HUES6 (cell line): ENCODE data around the gene ACSL1.
"Not testable (repeated sequence)": the region's sequence is repeated elsewhere in the genome, so short reads cannot be mapped to it uniquely, and the experiment has no call there.

Experiments
- H3K27ac ChIP-seq: 2 replicates; pipeline ENCODE4 v1.7.0; 2013; ENCODE audit warnings: low read depth, mild to moderate bottlenecking, low read length, inconsistent platforms
- H3K27me3 ChIP-seq: 2 replicates; pipeline ENCODE4 v1.6.1; 2013; ENCODE audit warnings: low read length; ENCODE audit not compliant: control insufficient read depth, insufficient read depth
- H3K36me3 ChIP-seq: 2 replicates; pipeline ENCODE4 v1.6.1; 2013; ENCODE audit warnings: low read length; ENCODE audit not compliant: control insufficient read depth, insufficient read depth
- H3K4me1 ChIP-seq: 2 replicates; pipeline ENCODE4 v1.6.1; 2013; ENCODE audit warnings: low read length; ENCODE audit not compliant: control insufficient read depth, insufficient read depth
- H3K4me3 ChIP-seq: 2 replicates; pipeline ENCODE4 v1.5.1; 2013; ENCODE audit warnings: low read depth, low read length
- H3K9ac ChIP-seq: one replicate; pipeline ENCODE4 v1.6.1; 2013; ENCODE audit warnings: mild to moderate bottlenecking, low read length
- H3K9me3 ChIP-seq: 2 replicates; pipeline ENCODE4 v1.6.1; 2013; ENCODE audit warnings: low read depth, low read length; ENCODE audit not compliant: control insufficient read depth, insufficient read depth

ACSL1 gene

DNA sequence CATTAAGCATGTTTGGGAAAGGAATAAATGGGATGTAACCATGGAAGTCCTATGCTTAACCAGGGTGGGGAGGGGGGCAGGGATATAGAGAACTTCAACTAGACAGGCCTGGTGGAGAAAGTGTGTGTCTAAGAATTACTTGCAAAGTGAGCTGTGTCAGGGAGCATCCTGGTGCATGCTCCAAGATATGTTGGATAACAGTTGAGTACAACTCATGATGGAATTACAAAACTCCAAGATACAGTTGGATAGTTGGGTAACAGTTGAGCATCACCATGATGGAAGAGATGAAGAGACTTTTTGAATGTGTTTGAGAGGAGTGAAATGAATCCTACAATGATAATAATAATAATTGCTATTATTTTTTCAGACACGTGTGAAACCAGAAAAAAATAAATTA, 26.1 kb upstream of the ACSL1 start:
- no peak overlapping the region for H3K27ac ChIP-seq
- H3K9me3 ChIP-seq: no peaks in the 10 kb centered on the region
- H3K27me3 ChIP-seq: peaks cover 2% of the 10 kb centered on the region; the same call in 1 of the 2 replicates
- no peaks in the 10 kb centered on the region for H3K36me3 ChIP-seq
- H3K4me3 ChIP-seq: no peak overlapping the region
- no peak overlapping the region for H3K9ac ChIP-seq
- no peaks in the 10 kb centered on the region for H3K4me1 ChIP-seq

GRCh38 chr4:184851200-184851541, 25.4 kb upstream of the ACSL1 start:
- Histone ChIP-seq H3K27me3 (peaks cover 2% of the 10 kb centered on the region; the same call in 1 of the 2 replicates), H3K9ac (no peak overlapping the region), H3K4me3 (no peak overlapping the region), H3K9me3 (no peaks in the 10 kb centered on the region), H3K4me1 (no peaks in the 10 kb centered on the region), H3K36me3 (no peaks in the 10 kb centered on the region), H3K27ac (no peak overlapping the region)

GRCh38 chr4:184850431-184851199, 24.8 kb upstream of the ACSL1 start:
- H3K4me1 ChIP-seq: no peaks in the 10 kb centered on the region
- no peak overlapping the region for H3K9ac ChIP-seq
- no peak overlapping the region for H3K4me3 ChIP-seq
- H3K36me3 ChIP-seq: no peaks in the 10 kb centered on the region
- H3K9me3 ChIP-seq: no peaks in the 10 kb centered on the region
- no peak overlapping the region for H3K27ac ChIP-seq
- H3K27me3 ChIP-seq: peaks cover 2% of the 10 kb centered on the region; the same call in 1 of the 2 replicates

- H3K27me3 ChIP-seq: peaks cover 2% of the 10 kb centered on the region; the same call in 1 of the 2 replicates
- H3K27ac ChIP-seq: no peak overlapping the region
- H3K9me3 ChIP-seq: no peaks in the 10 kb centered on the region
- no peaks in the 10 kb centered on the region for H3K4me1 ChIP-seq
- no peak overlapping the region for H3K4me3 ChIP-seq
- no peaks in the 10 kb centered on the region for H3K36me3 ChIP-seq
- H3K9ac ChIP-seq: no peak overlapping the region
These were observed 24.2 kb upstream of the ACSL1 start for GRCh38 chr4:184850018-184850417.

GRCh38 chr4:184849185-184849584, 23.4 kb upstream of the ACSL1 start:
- no peak overlapping the region for H3K9ac ChIP-seq
- H3K27ac ChIP-seq: no peak overlapping the region
- H3K4me3 ChIP-seq: no peak overlapping the region
- peaks cover 2% of the 10 kb centered on the region; the same call in 1 of the 2 replicates for H3K27me3 ChIP-seq
- no peaks in the 10 kb centered on the region for H3K4me1 ChIP-seq
- H3K36me3 ChIP-seq: no peaks in the 10 kb centered on the region
- H3K9me3 ChIP-seq: no peaks in the 10 kb centered on the region

DNA sequence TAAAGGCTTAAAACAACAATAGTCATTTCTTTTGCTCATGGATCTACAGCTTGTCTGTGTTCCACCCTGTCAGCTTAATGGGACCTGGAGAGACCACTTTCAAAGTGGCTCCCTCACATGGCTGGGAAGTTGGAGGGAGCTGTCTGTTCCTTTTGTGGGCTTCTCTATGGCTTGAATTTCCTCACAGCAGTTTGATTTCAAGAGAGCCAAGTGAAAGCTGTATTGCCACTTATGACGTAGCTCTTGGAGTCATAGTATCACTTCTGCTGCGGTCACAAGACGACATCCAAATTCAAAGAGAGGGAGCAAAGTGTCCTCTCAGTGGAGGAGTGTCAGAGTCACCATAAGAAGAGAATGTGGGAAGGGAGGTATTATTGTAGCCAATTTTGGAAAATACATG, 22.7 kb upstream of the ACSL1 start:
- Histone ChIP-seq H3K4me3 (no peak overlapping the region), H3K36me3 (no peaks in the 10 kb centered on the region), H3K27me3 (peaks cover 2% of the 10 kb centered on the region; the same call in 1 of the 2 replicates), H3K27ac (no peak overlapping the region), H3K9me3 (no peaks in the 10 kb centered on the region), H3K9ac (no peak overlapping the region), H3K4me1 (no peaks in the 10 kb centered on the region)

DNA sequence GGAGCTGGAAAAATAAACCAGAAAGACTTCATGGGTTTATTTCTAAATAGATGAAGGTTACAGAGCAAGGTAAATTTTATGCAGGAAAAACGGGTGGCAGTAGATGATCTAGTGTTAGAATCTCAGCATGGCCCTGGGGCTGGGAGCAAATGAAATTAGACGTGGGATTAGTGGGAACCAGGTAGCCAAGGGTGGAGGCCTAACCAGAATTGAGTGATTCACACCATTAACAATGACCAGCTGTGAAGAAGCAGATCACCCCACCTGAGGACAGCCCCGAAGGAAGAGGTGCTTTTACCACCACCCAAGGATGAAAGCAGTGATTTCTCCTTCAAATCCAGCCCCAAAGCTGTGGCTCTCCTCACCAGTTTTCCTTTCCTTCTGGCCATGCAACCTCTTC, 20.8 kb upstream of the ACSL1 start:
- H3K4me3 ChIP-seq: no peak overlapping the region
- peaks cover 2% of the 10 kb centered on the region; the same call in 1 of the 2 replicates for H3K27me3 ChIP-seq
- H3K9me3 ChIP-seq: no peaks in the 10 kb centered on the region
- H3K9ac ChIP-seq: no peak overlapping the region
- no peak overlapping the region for H3K27ac ChIP-seq
- H3K36me3 ChIP-seq: no peaks in the 10 kb centered on the region
- H3K4me1 ChIP-seq: no peaks in the 10 kb centered on the region

DNA sequence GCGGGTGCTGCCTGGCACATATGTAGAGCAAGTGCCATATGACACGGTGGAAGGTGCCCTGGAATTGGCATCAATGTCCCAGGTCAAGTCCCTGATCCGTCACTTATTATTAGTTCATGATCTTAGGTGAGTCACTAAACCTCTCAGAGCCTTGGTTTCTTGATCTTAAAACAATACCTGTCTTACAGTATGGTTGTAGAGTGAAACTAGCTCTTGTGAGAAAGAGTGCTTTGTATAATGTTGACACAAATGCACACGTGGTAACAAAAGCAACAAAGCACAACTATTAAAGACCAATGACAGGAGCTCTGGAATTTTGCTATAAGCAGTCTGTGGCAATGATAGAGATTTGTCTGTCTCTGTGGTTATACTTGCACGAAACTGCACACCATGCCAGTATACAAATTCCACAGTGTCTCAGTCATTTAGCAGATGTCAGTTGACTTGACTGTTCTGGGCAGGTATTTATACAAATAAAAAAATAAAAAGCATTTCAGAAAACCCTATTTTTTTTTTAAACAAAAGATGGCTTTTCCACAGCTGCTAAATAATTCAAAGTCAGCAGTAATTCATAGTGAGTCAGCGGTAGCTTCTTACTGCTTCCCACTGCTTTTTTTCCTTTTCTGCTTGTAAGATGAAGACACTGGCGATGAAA, 19.7 kb upstream of the ACSL1 start:
- no peak overlapping the region for H3K27ac ChIP-seq
- H3K36me3 ChIP-seq: no peaks in the 10 kb centered on the region
- no peaks in the 10 kb centered on the region for H3K9me3 ChIP-seq
- H3K4me3 ChIP-seq: no peak overlapping the region
- H3K9ac ChIP-seq: no peak overlapping the region
- peaks cover 2% of the 10 kb centered on the region; the same call in 1 of the 2 replicates for H3K27me3 ChIP-seq
- H3K4me1 ChIP-seq: no peaks in the 10 kb centered on the region

- Histone ChIP-seq H3K9ac (no peak overlapping the region), H3K9me3 (no peaks in the 10 kb centered on the region), H3K27me3 (no peaks in the 10 kb centered on the region), H3K4me3 (no peak overlapping the region), H3K36me3 (no peaks in the 10 kb centered on the region), H3K27ac (no peak overlapping the region), H3K4me1 (no peaks in the 10 kb centered on the region)
These were observed 19.0 kb upstream of the ACSL1 start for GRCh38 chr4:184844742-184845141.

DNA sequence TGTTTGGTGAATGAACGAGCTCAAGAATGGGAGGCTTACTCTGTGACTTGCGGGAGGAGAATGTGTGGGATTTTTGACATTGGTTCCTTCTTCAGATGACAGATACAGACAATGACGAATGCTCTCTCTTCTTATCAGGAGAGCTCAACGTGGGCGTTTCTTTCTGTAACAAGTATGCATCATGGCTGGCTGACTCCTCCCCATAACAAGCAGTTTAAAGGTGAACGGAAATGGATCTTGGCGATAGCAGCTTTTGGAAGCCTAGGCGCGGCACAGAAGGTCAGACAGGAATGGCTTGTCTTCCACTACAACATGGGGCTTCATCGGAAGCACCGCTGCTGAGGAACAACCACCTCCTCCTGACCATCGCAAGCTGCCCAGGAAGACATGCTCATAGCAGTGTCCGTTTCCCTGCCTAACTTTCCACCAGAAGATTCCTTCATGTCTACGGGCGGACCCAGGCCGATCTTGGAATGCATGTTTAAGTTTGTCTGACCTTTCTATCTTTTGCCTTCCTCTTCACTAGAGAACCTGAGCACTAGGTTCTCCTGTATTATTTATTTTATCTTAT, 18.3 kb upstream of the ACSL1 start:
- Histone ChIP-seq H3K9ac (no peak overlapping the region), H3K4me1 (no peaks in the 10 kb centered on the region), H3K27ac (no peak overlapping the region), H3K4me3 (no peak overlapping the region), H3K36me3 (no peaks in the 10 kb centered on the region), H3K27me3 (no peaks in the 10 kb centered on the region), H3K9me3 (no peaks in the 10 kb centered on the region)

DNA sequence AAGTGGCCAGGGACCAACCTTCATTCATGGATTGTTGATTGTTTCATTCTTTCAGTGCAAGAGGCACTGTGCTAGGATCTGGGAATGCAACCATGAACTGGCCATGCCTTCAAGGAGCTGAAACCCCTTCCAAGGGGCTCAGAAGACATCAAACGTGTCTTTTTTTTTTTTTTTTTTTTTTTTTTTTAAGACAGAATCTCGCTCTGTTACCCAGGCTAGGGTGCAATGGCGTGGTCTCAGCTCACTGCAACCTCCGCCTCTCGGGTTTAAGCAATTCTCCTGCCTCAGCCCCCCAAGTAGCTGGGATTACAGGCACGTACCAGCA, 13.3 kb upstream of the ACSL1 start:
- H3K27ac ChIP-seq, H3K27me3 ChIP-seq, H3K4me1 ChIP-seq, H3K9me3 ChIP-seq, H3K4me3 ChIP-seq, H3K36me3 ChIP-seq, H3K9ac ChIP-seq: not testable (repeated sequence)
